HL-60/S4 treated with phorbol 12-myristate 13-acetate at 8.2 ng/mL for 4 days and 3 days (cell line): ENCODE results near the gene COQ9.
"Not testable (repeated sequence)": the region's sequence is repeated elsewhere in the genome, so short reads cannot be mapped to it uniquely, and the experiment has no call there.

Experiments
- in situ Hi-C: fragments of 300-500 bp; cut with MboI; formaldehyde crosslinking; loops from 2 replicates; pipeline ENCODE4 v1.15.0; 2022; ENCODE audit warnings: low sequenced_read_pairs

The COQ9 gene, protein sequence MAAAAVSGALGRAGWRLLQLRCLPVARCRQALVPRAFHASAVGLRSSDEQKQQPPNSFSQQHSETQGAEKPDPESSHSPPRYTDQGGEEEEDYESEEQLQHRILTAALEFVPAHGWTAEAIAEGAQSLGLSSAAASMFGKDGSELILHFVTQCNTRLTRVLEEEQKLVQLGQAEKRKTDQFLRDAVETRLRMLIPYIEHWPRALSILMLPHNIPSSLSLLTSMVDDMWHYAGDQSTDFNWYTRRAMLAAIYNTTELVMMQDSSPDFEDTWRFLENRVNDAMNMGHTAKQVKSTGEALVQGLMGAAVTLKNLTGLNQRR

DNA sequence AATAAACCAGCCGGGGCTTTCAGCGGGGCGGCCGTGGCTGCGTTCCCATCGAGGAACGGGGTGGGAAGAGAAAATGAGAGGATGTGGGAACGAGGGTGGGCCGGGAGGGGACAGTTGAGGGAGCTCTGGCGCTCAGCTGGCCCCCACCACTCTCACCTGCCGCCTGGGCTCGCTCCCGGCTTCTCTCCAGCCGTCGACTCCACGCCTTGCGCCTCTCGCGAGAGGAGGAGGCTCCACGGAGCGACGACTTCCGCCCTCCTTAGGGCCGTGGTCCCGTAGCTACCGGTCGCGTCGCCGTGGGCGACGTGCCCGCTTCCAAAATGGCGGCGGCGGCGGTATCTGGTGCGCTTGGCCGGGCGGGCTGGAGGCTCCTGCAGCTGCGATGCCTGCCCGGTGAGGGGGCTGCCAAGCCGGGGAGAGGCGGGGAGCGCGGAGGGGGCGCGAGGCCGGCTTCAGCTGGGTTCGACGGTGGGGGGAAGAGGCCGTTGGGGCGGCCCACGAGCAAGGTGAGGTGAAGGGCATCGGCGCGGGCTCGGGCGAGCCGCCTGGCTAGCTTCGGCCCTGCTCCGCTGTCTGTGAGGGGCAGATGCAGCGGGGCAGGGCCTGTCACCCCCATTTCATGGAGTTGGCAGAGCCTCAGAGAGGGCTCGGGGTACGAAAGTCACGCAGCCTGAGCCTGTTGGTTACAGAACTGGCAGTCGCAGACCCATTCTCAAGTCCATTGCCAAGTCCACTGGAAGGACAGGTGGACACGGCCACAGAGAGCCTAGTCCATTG is at the start of gene COQ9, which contains the start of gene CIAPIN1:
Gene COQ9 (plus strand): TSS at position 294 of the 777 bp plus-strand sequence. CDS start 27 bp downstream, at position 321.
Gene CIAPIN1 (minus strand): TSS at position 200 of the 777 bp plus-strand sequence. CDS start 6,457 bp downstream, outside the sequence.
- in situ Hi-C loops: no loop called here

DNA sequence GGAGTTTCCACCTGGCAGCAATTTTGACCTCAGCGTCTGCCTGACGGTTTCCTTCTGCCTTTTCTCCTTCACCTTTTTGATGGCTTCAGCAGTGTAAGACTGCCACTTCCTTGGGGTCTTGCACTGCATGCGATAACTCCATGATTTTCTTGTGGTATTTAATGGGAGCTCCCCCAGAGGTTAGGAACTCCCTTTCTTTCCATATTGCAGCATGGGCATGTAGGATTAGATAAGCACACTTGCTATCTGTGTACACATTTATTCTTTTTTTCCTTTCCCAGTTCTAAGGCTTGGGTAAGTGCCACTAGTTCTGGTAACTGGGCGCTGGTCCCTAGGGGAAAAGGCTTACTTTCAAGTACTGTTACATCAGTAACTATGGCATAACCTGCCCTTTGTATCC is 49.8 kb upstream of the COQ9 start:
- in situ Hi-C loops: not testable (repeated sequence)

DNA sequence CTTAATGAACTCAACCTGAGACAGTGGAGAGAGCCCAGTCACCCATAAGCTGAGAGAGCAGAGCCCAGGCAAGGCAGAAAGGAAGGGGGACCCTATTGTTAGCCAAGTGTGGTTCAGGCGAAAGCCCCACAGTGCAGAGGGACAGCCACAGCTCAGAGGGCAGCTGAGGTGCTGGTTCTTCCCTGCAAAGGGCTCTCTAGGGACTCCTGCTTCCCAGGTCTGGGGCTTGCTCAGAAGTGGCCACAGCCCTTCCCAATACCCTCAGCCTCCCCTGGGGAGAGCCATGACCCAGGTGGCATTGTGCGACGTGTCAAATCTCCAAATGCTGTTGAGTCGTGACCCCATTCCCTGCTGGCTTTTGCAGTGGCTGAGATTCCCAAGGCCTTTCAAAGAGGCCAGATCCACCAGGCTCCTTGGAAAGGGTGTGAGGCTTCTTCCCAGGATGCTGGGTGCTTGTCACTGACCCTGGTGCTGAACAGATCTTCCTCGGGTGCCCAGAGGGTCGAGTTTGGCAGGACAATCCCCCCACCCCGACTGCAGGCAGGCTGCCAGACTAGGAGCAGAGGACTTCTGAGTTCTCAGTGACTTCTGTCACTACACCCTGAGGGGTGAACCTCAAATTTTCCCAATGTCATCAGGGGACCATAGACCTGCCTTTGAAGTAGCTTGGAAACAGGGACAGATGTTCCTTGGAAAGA is 45.2 kb upstream of the COQ9 start:
- in situ Hi-C loops: no loop called here

DNA sequence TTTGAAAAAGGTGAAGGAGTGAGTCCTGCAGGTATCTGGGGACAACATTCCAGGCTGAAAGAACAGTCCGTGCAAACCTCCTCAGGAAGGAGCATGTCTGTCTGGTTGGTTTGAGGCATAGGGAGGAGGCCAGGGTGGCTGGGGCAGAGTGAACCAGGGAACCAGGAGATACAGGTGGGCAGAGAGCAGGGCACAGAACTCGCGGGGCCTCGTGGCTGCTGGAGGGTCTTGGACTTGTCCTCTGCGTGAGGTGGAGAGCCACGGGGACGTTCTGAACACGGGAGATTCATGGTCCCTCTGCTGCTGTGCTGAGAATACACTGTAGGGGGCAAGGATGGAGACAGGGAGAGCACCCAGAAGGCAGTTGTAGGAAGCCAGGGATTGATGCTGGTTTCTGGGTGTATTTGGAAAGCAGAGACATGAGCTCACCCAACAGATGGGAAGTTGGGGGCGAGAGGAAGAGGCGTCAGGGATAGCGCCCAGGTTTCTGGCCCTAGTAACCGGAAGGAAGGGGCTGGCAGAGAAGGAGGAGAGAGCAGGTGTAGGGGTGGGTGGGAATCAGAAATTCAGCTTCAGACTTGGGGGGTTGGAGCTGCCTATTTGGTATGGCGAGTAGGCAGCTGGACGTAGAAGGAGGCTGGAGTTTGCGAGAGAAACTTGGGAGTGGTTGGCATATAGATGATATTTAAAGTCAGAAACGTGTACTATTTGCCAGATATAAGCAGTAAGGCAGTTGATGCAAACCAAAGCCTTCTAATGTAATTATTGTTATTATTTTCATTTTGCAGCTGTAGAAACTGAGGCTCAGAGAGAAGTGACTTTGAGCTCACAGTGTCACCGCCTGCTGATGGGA is 43.1 kb upstream of the COQ9 start, which contains the start of gene CCL17:
Gene CCL17 (plus strand): TSS at position 803 of the 853 bp plus-strand sequence. CDS start 9,166 bp downstream, outside the sequence.
- in situ Hi-C loops: no loop called here

GRCh38 chr16:57405097-57405496 is 42.2 kb upstream of the COQ9 start:
- in situ Hi-C loops: no loop called here

GRCh38 chr16:57406881-57407280 is 40.4 kb upstream of the COQ9 start:
- in situ Hi-C loops: no loop called here

DNA sequence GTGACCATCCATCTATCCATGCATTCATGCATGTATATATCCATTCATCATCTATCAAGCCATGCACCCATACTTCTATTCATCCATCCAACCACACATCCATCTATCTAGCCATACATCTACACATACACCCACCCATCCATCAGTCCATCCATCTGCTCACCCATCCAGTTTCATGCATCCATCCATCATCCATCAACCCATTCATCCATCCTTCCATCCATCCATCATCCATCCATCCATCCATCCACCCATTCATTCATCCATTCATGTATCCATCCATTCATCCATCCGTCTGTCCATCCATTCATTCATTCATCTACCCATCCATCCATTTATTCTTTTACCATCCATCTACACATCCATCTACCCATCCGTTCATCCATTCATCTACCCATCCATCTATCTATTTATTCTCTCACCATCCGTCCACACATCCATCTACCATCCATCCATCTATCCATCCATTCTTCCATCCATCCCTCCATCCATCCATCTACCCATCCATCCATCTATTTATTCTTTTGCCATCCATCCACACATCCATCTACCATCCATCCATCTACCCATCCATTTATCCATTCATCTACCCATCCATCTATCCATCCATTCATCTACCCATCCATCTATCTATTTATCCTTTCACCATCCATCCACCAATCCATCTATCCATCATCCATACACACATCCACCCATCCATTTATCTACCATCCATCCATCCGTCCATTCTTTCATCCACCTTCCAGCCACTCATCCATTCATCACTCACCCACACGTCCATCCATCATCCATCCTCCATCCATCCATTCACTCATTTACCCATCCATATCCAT is 39.5 kb upstream of the COQ9 start:
- in situ Hi-C loops: no loop called here

DNA sequence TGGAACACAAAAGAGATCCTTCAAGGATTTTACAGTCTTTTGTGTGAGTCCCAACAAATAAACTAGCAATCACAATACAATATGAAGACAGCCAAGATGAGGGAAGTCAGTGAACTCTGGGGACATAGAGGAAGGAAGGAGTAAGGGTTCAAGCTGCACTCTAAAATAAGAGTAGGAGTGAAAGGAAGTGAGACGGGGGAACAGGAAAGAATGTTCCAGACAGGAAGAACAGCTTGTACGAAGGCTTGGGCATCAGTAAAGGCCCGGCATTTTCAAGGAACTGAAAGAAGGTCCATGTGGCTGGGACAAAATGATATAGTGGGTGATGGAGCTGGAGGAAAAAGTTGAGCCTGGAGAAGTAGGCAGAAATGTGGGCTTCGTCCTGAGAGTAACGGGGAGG is 38.2 kb upstream of the COQ9 start:
- in situ Hi-C loops: no loop called here

DNA sequence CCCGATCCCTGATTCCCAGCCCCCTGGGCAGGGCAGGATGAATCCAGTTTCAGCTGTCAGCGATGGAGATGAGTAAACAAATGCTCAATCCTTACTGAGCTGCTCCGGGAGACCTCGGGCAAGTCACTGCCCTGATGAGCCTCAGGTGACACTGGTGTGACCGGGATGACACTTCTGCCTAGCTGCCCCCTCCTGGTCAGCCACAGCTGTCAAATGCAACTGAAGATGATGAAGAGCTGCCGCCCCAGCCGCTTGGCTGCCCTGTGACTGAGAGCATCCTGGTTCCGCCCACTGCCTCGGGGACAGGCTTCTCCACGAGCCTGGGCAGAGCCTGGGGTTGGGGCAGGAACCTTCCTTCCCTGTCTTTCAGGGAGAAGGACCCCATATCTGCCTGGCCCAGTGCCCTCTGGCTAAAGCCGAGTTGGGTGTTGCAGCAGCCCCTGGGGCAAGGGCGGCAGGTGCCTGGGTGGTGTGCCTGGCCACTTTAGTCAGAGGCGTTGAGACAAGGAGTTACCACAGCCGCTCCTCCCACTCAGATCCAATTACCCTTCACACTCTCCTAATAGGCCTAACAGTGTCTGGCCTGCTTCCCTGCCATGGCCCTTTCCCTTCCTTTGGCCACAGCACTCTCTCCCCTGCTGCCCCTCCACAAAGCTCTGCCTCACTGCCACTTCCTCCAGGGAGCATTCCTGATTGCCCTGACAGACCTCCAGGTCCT is 37.2 kb upstream of the COQ9 start:
- in situ Hi-C loops: no loop called here

DNA sequence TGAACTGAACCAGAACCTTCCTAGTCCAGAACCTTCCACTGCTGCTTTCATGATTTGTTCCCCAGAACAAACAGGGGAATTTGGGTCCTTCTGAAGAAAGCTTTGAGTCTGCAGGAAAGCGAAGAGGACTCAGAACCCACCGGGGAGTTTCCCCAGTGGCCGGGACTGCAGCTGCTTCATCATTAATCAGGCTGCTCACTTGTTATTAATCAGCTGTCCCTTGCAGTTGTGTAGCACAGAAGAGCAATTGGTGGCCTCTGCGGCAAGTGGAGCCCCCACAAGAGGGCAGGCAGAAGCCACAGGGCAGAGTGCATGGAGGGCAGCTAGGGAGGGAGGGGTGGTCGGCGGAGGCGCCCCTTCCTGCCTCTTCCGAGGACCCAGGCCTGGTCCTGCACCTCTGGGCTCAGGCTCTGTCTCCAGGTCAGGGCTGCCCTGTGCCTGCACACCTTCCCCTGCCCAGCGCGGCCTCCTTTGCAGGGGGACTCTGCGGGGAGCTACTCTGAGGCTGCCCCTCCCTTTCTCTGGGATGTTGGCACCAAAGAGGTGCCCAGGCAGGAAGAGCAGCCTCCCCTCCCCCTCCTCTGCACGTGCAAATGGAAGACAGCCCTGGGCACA is 35.8 kb upstream of the COQ9 start:
- in situ Hi-C loops: no loop called here

- in situ Hi-C loops: no loop called here
These were observed 34.7 kb upstream of the COQ9 start for GRCh38 chr16:57412584-57412983.

DNA sequence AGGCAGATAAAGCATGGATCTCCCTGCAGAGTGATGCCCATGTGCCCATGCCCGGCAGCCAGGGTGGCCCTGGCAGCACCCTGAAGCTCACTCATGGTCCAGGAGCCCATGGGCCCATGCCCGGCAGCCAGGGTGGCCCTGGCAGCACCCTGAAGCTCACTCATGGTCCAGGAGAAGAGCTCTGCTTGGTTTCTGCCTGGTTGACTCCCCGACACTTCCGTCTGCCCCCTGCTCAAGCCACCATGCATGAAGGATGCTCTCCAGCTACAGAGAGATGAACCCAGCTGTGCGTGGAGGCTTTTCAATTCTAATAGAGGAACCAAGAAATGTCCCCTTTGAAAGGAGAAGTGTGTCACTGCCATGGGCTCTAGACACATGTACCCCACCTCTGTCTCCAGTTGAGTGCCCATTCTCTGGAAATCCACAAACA is 34.0 kb upstream of the COQ9 start:
- in situ Hi-C loops: no loop called here

DNA sequence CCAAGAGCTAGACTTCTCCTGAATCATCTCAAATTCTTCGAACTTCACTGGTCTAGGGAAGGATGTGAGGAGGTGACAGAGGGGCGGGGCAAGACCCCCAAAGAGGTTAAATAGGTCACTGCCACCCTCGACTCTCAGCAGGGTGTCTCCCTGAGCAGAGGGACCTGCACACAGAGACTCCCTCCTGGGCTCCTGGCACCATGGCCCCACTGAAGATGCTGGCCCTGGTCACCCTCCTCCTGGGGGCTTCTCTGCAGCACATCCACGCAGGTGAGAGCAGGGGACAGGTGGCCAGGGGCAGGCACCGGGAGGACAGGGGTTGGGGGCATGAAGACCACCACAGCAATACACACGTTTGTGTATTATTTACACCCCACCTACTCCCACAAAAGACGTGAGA is 33.5 kb upstream of the COQ9 start:
- in situ Hi-C loops: no loop called here

GRCh38 chr16:57416084-57416483 is 31.2 kb upstream of the COQ9 start:
- in situ Hi-C loops: loop anchor here (5.0 kb wide), 1 partner anchor 109 kb away; no protein-coding TSS in a partner anchor

- in situ Hi-C loops: loop anchor here (5.0 kb wide), 1 partner anchor 112 kb away; no protein-coding TSS in a partner anchor
These were observed 27.8 kb upstream of the COQ9 start for GRCh38 chr16:57419506-57419905.

- in situ Hi-C loops: no loop called here
These were observed 25.0 kb upstream of the COQ9 start for GRCh38 chr16:57422026-57422944.

GRCh38 chr16:57423152-57423551 is 24.1 kb upstream of the COQ9 start:
- in situ Hi-C loops: no loop called here
